Measurements from ENCODE around the gene FRMD4A.

FRMD4A gene

DNA sequence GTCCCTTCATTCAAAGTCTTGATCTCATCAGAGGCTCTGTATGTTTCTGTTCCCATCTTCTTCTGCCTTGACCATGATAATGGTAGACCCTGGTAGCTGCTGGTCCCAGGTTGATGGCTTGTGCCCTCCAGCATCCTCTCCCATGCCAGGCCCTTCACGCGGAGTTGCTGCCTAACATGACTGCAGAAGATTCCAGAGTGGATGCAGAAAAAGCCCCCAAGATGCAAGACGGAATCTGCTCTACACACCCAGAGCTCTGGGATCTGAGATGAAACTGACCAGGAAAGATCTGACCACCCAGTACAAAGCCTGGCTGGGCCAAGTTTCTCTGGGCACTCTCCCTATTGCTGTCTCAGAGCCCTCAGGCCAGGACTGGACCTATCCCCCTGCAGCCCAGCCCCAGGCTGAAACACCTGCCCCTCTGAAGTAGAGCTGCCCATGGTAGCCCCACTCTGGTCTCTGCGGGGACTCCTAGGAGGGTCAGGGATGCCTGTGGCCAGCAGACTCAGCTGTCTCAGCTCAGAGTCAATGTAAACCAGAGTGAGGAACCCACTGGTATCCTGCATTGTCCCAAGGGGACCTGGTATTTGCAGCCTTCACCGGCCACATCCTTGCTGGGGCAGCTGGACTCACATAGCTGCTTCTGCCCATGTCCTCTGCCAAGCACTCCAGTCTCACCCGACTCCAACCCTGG, 9.5 kb upstream of the FRMD4A start:
- no peak for DNase-seq (ENCODE audit: low read depth)

- DNase-seq (ENCODE audit: low read depth) = no peak
These were observed 6.0 kb upstream of the FRMD4A start for GRCh38 chr10:14336736-14337135.

DNA sequence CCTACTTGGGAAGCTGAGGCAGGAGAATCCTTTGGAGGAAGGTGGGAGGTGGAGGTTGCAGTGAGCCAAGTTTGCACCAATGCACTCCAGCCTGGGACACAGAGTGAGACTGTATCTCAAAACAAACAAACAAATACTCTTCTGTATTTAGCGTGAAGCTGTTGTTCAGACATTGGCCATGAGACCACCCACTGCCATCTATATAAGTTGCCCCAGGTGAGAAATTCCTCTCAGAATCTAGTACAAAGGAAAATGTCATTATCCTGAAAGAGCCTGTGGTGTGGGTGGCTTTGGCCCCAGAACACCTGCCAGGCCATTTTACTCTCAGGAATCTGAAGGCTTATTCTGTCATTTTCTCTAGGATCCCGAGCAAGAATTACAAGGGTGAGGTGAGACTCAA, 4.0 kb upstream of the FRMD4A start:
- DNase-seq (ENCODE audit: low read depth) = no peak

DNA sequence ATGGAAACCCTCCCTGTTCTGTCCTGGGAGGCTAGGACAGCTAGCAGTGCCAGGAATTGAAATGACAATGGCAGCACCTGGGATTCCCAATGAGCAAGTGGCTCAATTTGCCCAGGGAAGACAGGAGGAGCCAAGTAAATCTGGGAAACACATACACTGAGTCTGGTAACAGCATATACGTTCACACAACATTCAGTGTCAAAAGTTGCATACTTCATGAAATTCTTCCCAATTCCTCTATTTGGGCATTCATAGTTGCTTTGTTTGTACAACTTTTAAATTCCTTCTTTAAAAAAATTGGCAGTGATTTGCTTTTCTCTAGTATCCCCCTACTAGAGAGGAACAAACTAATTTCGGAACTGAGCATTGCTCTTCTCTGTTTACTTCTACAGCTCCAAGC, 2.9 kb upstream of the FRMD4A start:
- no peak for DNase-seq (ENCODE audit: low read depth)

- DNase-seq (ENCODE audit: low read depth) = no peak
These were observed 2.2 kb upstream of the FRMD4A start for GRCh38 chr10:14332903-14333302.

DNA sequence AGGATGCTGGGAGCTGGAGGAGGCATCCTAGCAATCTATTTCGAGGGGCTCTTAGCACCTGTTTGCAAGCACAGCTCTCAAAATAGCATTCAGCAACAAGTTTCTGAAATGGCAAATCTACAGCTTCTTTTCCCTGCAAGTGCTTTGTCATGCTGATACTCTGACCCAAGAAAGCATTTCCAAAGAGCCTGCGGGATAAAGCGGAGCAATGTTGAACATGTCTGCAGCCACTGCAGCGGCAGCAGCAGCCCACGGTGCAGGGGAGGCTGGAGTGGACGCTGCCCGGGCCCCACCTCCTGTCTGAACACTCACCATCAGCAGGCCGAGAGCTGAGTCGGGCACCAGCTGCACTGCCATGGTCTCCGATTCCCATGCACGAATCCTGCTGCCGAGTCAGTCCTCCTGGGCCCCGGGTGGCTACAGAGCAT, 964 bp downstream of the FRMD4A start:
- DNase-seq (ENCODE audit: low read depth) = no peak

GRCh38 chr10:14328881-14329672, 1.6 kb downstream of the FRMD4A start:
- DNase-seq (ENCODE audit: low read depth) = no peak

DNA sequence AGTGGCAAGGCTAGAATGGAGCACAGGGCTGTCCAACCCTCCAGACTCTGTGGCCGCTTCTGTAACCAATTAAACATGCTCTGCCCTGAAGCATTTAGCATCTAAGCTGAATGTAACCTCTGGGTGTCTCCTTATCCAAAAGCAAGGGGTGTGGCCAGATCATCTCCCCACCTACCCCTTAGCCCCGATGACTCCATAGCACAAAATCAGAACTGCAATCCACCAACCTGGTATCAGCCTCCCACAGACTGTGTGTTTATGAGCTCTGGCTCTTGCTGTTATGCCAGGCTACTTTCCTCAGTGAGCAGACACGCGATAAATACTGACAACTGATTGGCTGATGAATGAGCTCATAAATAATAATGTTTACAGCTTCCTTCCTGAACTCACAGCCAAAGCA, 3.2 kb downstream of the FRMD4A start:
- DNase-seq (ENCODE audit: low read depth) = peak; percentile 4

DNA sequence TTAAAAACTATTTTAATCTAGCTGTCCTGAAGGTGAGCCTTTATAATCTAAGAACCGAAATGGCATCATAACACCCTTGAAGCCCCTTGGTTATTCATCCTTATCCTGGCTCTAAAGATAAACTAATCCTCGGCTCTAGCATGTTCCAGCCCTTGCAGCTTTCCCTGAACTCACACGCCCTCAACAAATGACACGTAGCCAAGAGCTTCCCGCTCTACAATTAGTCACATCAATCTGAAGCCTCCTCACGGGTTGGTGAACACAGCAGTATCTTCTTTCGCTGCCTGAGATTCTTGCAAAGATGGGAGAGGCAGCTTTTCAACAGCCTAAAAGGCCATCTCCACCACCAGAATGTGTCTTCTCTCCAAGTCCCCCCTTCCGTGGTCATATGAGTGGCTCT, 4.1 kb downstream of the FRMD4A start:
- DNase-seq (ENCODE audit: low read depth) = peak; percentile 9

GRCh38 chr10:14325325-14325955, 5.3 kb downstream of the FRMD4A start:
- DNase-seq (ENCODE audit: low read depth) = peak; percentile 33

DNA sequence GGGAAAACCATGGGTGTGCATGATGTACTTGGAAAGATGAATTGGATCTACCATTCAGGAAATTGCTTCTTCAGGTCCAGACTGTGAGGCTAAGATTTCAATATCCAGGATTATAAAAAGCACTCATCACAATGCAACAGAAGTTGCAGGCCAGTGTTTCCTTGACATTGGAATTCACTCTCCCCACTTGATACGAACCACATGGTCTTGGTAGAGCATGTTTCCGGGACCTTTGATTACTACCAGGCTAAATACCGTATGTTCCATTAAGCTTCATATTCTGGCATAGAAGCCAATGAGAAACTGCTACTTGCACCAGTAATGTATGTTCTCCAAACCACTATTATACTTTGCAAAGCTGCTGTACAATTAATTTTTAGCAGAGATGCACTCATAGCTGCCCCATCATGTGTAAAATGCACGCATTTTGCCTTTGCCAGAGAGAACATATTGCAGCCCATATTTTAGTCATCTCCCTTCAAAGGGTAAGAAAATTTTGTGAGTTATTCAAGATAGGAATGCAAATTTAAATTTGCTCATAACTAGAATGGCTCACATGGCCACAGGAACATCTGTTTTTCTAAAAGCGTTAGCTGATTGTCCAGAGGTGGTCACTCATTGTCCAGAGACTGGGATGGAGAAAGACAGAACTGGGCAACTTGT, 8.1 kb downstream of the FRMD4A start:
- DNase-seq (ENCODE audit: low read depth) = no peak

DNA sequence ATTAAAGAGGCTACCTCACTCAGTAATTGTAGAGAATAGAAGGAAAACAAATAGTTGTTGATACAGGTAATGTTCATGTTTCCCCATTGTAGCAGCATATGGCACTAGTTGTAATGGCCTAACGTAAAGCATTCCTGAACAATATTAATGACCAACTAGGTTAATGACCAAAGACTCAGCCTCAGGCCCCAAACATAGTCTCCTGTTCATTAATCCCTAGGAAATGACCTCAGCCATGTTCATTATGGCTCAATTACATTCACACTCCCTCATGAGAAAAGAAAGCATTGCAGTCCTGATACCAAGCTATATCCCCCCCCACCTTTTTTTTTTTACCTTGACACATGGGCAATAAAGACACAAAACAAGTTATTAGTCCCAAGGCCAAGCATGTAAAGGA, 12.7 kb downstream of the FRMD4A start:
- no peak for DNase-seq (ENCODE audit: low read depth)

- DNase-seq (ENCODE audit: low read depth) = no peak
These were observed 18.7 kb downstream of the FRMD4A start for GRCh38 chr10:14312014-14312413.

- no peak for DNase-seq (ENCODE audit: low read depth)
These were observed 19.3 kb downstream of the FRMD4A start for GRCh38 chr10:14311206-14311957.

DNA sequence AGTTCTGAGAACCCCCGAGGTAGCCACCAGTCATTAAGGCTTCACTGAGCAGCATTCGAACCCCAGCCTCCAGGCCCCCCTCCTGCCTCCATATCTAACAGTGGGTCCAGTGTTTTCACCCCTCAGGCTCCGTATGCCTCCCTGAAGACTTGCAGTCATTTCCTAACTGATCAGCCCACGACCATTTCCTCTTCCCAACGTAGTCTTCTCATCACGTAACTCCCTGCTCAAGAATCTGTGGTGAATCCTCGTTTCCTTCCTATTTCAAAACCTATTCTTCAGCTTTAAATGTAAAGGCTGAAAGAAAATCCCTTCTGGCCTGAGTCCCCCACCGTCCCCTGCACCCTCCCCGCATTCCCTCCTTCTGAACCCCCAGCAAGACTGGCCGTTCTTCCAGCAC, 21.1 kb downstream of the FRMD4A start:
- no peak for DNase-seq (ENCODE audit: low read depth)

DNA sequence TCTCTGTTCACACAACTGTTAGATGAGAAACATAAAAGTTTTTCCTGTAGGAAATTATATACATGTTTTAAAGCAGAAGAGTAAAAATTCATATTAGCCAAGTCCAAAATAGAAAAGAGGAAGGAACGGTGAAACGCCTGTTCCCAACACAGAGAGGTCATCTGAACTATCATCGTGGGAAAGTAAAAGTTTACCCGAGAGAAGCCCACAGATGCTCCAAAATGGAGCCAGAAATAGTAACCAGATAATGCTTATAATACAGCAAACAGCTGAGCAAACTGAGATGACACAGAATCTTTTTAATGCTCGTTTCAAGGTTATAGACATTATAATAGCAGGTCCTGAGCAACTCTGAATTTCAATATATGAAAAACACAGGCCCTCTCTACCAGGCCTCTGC, 24.5 kb downstream of the FRMD4A start:
- no peak for DNase-seq (ENCODE audit: low read depth)

DNA sequence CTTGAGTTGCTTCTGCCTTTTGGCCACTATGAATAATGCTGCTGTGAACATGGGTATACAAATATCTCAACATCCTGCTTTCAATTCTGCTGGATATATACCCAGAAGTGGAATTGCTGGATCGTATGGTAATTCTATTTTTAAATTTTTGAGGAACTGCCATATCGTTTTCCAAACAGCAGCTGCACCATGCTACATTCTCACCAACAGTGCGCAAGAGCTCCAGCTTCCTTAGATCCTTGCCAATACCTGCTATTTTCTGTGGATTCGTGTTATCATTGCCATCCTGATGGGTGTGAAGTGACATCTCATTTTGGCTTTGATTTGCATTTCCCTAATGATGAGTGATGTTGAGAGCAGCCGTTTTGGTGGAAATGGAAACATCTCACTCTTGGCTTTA, 26.7 kb downstream of the FRMD4A start:
- no peak for DNase-seq (ENCODE audit: low read depth)

- peak; percentile 18 for DNase-seq (ENCODE audit: low read depth)
These were observed 28.7 kb downstream of the FRMD4A start for GRCh38 chr10:14302035-14302434.

- no peak for DNase-seq (ENCODE audit: low read depth)
These were observed 31.2 kb downstream of the FRMD4A start for GRCh38 chr10:14299556-14299955.

- DNase-seq (ENCODE audit: low read depth) = peak; percentile 1
These were observed 34.5 kb downstream of the FRMD4A start for GRCh38 chr10:14296065-14296709.

DNA sequence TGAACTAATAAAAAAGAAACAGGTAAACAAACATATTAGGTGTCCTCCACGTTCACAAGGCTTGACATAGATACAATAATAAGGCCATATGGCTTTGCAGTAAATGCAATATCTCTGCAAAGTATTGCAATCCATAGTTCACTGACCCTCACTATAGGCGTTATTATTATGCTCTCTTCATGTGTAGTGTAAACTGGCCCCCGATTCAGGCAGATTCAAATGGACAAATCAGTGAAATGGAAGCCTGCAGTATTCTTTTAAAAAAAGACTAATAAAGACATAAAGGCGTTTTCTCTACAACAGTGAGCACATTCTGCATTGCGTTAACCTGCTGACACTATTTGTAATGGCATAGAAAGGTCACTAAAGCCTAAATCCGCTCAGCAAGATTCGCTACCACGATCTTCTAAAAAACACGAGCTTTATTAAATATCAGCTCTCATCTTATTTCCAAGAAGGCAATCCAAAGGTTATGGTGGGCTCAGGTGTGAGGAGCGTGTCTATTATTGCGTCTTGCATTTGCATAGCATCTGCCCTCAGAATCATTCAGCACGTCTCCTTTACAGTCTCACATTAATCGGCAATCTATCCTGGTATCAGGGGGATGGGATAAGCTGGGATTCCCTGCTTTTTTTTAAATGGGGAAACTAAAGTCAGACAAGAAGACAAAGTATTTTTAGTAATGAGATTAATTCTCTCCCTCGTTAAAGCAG, 36.2 kb downstream of the FRMD4A start:
- no peak for DNase-seq (ENCODE audit: low read depth)
